Lung microvascular endothelial cell (primary cell): ENCODE results near the gene NSUN7. TPM values are rescaled to one million over a fixed set of nuclear protein-coding genes. Genes with fewer than 3 reads are reported as not detected.
"Not testable (repeated sequence)": the region's sequence is repeated elsewhere in the genome, so short reads cannot be mapped to it uniquely, and the experiment has no call there.

Source experiments
- DNase-seq, 2 donors: peaks; one replicate each; pipeline versions ENCODE4 v3.0.0 to v3.0.0-alpha.2; 2010; ENCODE audit warnings: low read depth in 2 of 2
- total RNA-seq: library from RNA; depleted of rRNA; stranded (reverse); fragments of >200 nt; gene quantifications from 2 replicates; pipeline ENCODE4 v1.2.1, GENCODE V29; 2014

NSUN7 gene
- total RNA-seq, 1 donor from 2014 or later = not detected

GRCh38 chr4:40812856-40813255, 63.1 kb downstream of the NSUN7 start:
- DNase-seq = no peak

GRCh38 chr4:40817157-40817556, 67.4 kb downstream of the NSUN7 start:
- not testable (repeated sequence) for DNase-seq

- DNase-seq = no peak
Observed at GRCh38 chr4:40820101-40820500, 70.3 kb downstream of the NSUN7 start.

GRCh38 chr4:40822420-40823166, 72.8 kb downstream of the NSUN7 start:
- DNase-seq = no peak

GRCh38 chr4:40825014-40825838, 75.5 kb downstream of the NSUN7 start:
- DNase-seq = no peak

- no peak for DNase-seq
Observed at GRCh38 chr4:40826821-40827220, 77.1 kb downstream of the NSUN7 start.

- DNase-seq = no peak
Observed at GRCh38 chr4:40827758-40828157, 78.0 kb downstream of the NSUN7 start.

GRCh38 chr4:40828661-40829060, 78.9 kb downstream of the NSUN7 start:
- DNase-seq = no peak

GRCh38 chr4:40829586-40829985, 79.8 kb downstream of the NSUN7 start:
- DNase-seq = no peak

GRCh38 chr4:40831146-40831907, 81.6 kb downstream of the NSUN7 start:
- no peak for DNase-seq

GRCh38 chr4:40832175-40832574, 82.4 kb downstream of the NSUN7 start:
- DNase-seq = no peak

- no peak for DNase-seq
Observed at GRCh38 chr4:40833212-40833611, 83.5 kb downstream of the NSUN7 start.

GRCh38 chr4:40837094-40837870, 87.5 kb downstream of the NSUN7 start:
- DNase-seq = no peak

- no peak for DNase-seq
Observed at GRCh38 chr4:40838742-40839141, 89.0 kb downstream of the NSUN7 start.

- no peak for DNase-seq
Observed at GRCh38 chr4:40840255-40840984, 90.7 kb downstream of the NSUN7 start.

- DNase-seq = peak; percentile 93 to 95
Observed at GRCh38 chr4:40840985-40841571, 91.3 kb downstream of the NSUN7 start.

GRCh38 chr4:40842318-40842717, 92.6 kb downstream of the NSUN7 start:
- peak in 1 of 2 donors; percentile 16 for DNase-seq

GRCh38 chr4:40842725-40843423, 93.1 kb downstream of the NSUN7 start:
- peak in 1 of 2 donors; percentile 18 for DNase-seq

GRCh38 chr4:40843696-40844095, 93.9 kb downstream of the NSUN7 start:
- no peak for DNase-seq

- DNase-seq = no peak
Observed at GRCh38 chr4:40844261-40844660, 94.5 kb downstream of the NSUN7 start.
